HFFc6 (cell line): ENCODE measurements around the gene PDCD4. TPM values are rescaled to one million over a fixed set of nuclear protein-coding genes. Genes with fewer than 3 reads are reported as not detected.
A peak's percentile ranks its signal among the peaks of the same experiment; 100 is the strongest.

Source experiments
- DNase-seq: peaks from one replicate; pipeline ENCODE4 v3.0.0-alpha.2; 2018
- H3K27ac Mint-ChIP-seq: 2 replicates; pipeline ENCODE4 v1.8.0; 2020; ENCODE audit warnings: mild to moderate bottlenecking, mixed read lengths
- H3K27me3 Mint-ChIP-seq: 2 replicates; pipeline ENCODE4 v1.8.0; 2021; ENCODE audit warnings: mild to moderate bottlenecking, moderate library complexity, mixed read lengths; ENCODE audit not compliant: insufficient read depth
- H3K36me3 Mint-ChIP-seq: 2 replicates; pipeline ENCODE4 v1.8.0; 2021; ENCODE audit warnings: low read depth, mixed read lengths
- H3K4me1 Mint-ChIP-seq: 2 replicates; pipeline ENCODE4 v1.8.0; 2020; ENCODE audit warnings: low read depth, mixed read lengths
- H3K4me3 Mint-ChIP-seq: 2 replicates; pipeline ENCODE4 v1.8.0; 2020; ENCODE audit warnings: mild to moderate bottlenecking, moderate library complexity, mixed read lengths
- H3K9me3 Mint-ChIP-seq: 2 replicates; pipeline ENCODE4 v1.8.0; 2020; ENCODE audit warnings: mild to moderate bottlenecking, mixed read lengths
- total RNA-seq, 6 experiments: library from RNA; stranded (reverse); fragmentation: NEBNext Ultra II Directional; extraction: Animal tissue kit (Norgen Biotek cat#: 25700); gene quantifications; 2 replicates in 1 of 6; 3 replicates in 5 of 6; pipeline ENCODE4 v1.2.3, GENCODE V29; 2021
- TF ChIP-seq, protein P1 (sequence below): fragments of 200-600 bp; sonication (generic); IDR thresholded peaks from 2 replicates; pipeline ENCODE4 v1.5.0; 2021; ENCODE audit warnings: antibody characterized with exemption, mild to moderate bottlenecking

The PDCD4 gene
- total RNA-seq, 6 experiments from 2014 or later: 56.0 to 85.6 (median 72.8) TPM

DNA sequence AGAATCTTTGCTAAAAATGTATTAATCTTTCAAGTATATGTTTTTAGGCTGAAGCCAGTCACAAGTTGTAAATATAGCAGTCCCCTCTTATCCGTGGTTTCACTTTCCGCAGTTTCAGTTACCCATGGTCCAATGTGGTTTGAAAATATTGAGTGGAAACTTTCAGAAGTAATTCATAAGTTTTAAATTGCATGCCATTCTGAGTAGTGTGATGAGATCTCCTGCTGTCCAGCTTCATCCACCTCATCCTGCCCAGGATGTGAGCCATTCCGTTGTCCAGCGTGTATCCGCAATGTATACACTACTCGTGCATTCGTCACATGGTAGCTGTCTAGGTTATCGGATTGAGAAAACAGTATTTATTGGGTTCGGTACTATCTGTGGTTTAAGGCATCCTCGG, 12.2 kb downstream of the PDCD4 start:
- no peak for DNase-seq
- no peaks in the 10 kb centered on the region for H3K9me3 Mint-ChIP-seq
- H3K27ac Mint-ChIP-seq: no peak overlapping the region
- no peak overlapping the region for H3K4me3 Mint-ChIP-seq
- TF ChIP-seq, protein P1, sequence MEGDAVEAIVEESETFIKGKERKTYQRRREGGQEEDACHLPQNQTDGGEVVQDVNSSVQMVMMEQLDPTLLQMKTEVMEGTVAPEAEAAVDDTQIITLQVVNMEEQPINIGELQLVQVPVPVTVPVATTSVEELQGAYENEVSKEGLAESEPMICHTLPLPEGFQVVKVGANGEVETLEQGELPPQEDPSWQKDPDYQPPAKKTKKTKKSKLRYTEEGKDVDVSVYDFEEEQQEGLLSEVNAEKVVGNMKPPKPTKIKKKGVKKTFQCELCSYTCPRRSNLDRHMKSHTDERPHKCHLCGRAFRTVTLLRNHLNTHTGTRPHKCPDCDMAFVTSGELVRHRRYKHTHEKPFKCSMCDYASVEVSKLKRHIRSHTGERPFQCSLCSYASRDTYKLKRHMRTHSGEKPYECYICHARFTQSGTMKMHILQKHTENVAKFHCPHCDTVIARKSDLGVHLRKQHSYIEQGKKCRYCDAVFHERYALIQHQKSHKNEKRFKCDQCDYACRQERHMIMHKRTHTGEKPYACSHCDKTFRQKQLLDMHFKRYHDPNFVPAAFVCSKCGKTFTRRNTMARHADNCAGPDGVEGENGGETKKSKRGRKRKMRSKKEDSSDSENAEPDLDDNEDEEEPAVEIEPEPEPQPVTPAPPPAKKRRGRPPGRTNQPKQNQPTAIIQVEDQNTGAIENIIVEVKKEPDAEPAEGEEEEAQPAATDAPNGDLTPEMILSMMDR: no peak
- H3K36me3 Mint-ChIP-seq: peaks cover 19% of the 10 kb centered on the region
- H3K4me1 Mint-ChIP-seq: peaks cover 8% of the 10 kb centered on the region
- H3K27me3 Mint-ChIP-seq: no peaks in the 10 kb centered on the region; the same call in 1 of the 2 replicates

DNA sequence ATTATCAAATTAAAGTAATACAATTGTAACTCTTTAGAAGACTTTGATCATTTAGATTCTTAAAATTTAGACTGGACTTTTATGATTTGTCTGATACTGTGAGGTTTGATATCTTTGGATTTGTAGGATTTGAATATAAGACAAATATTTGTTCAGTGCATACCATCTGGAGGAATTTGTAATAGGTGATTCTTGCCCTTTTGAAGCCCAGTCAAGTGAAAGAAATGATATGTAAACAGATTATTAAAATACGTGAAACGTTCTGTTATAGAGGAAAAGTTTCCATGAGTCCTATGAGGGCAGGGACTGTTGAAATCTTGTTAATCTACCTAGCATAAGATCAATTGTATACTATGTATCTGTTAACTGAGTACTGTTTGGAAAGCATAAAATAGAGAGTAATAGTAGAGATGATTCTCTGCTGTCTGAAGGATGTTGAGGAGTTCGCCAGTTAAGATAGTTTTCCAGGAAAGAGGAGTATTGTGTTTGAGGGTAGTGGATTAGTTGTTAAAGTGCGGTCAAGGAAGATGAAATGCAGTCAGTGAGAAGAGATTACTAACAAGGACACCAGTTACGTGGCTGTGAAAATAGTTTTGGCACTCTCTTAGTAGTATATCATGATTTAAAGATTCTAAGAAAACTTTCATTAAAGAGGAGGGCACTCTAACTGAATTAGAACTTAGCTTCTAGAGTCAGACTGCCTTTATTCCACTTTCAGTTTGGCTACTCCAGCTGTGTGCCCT, 14.4 kb downstream of the PDCD4 start:
- H3K4me1 Mint-ChIP-seq: no peaks in the 10 kb centered on the region
- no peak for DNase-seq
- no peak overlapping the region for H3K27ac Mint-ChIP-seq
- no peaks in the 10 kb centered on the region; the same call in 1 of the 2 replicates for H3K27me3 Mint-ChIP-seq
- H3K36me3 Mint-ChIP-seq: peaks cover 13% of the 10 kb centered on the region
- TF ChIP-seq, protein P1: no peak
- H3K9me3 Mint-ChIP-seq: no peaks in the 10 kb centered on the region
- no peak overlapping the region for H3K4me3 Mint-ChIP-seq

DNA sequence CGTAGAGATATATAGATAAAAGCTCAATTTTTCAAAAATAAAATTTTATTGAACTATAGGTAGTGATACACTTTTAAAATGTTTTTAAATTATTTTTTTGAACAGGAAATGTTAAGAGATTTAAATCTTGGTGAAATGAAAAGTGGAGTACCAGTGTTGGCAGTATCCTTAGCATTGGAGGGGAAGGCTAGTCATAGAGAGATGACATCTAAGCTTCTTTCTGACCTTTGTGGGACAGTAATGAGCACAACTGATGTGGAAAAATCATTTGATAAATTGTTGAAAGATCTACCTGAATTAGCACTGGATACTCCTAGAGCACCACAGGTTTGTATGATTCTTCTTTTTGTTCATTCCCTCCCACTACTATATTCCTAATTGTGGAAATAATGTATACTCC, 15.8 kb downstream of the PDCD4 start:
- peaks cover 10% of the 10 kb centered on the region for H3K4me1 Mint-ChIP-seq
- H3K27me3 Mint-ChIP-seq: no peaks in the 10 kb centered on the region; the same call in 1 of the 2 replicates
- no peak overlapping the region for H3K4me3 Mint-ChIP-seq
- TF ChIP-seq, protein P1: no peak
- H3K27ac Mint-ChIP-seq: no peak overlapping the region
- no peaks in the 10 kb centered on the region for H3K9me3 Mint-ChIP-seq
- peaks cover 8% of the 10 kb centered on the region for H3K36me3 Mint-ChIP-seq
- no peak for DNase-seq

DNA sequence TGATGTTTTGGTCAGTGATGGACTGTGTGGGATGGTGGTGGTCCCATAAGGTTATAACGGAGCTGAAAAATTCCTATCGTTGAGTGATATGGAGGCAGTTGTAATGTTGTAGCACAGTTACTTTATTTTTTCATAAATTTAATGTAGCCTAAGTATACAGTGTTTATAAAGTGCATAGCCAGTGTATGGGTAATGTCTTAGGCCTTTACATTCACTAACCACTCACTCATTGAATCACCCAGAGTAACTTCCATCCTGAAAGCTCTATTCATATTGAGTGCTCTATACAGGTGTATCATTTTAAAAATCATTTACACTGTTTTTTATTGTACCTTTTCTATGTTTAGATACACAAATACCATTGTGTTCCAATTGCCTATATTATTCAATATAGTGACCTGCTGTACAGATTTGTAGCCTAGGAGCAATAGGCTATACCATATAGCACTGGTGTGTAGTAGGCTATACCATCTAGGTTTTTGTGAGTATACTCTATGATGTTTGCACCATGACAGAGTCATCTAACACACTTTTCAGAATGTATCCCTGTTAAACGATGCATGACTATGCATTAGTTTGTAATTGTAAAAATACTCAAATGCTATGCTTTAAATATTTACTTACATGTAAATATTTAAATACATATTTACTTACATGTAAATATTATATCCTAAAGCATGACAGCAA, 21.0 kb downstream of the PDCD4 start:
- no peaks in the 10 kb centered on the region for H3K27me3 Mint-ChIP-seq
- no peak for DNase-seq
- TF ChIP-seq, protein P1: no peak
- peaks cover 18% of the 10 kb centered on the region for H3K4me1 Mint-ChIP-seq
- peaks cover 9% of the 10 kb centered on the region; the same call in 1 of the 2 replicates for H3K36me3 Mint-ChIP-seq
- no peak overlapping the region for H3K4me3 Mint-ChIP-seq
- H3K9me3 Mint-ChIP-seq: no peaks in the 10 kb centered on the region
- H3K27ac Mint-ChIP-seq: no peak overlapping the region

DNA sequence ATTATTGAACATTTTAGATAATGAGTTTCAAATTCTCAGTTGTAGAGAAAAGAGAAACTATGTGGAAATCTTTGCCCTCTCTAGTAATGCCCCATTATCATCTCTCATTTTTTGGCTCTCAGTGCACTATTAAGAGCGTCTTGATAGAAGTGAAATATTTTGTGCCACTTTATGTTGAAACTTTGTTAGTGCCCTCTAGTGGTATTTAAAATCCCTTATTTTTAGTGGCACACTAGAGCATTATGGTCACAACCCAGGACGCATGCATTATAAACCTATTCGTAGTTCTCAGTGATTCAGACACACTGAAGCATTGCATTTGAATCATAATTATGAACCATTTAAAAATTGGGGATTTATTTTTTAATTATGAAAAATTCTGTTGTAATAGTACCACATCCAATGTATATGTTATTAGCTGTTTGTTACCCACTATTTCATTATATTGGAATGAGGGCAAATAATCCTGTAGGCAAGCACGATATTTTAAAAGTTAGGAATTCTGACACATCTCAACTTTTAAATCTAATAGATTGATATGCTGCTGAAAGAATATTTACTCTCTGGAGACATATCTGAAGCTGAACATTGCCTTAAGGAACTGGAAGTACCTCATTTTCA, 21.9 kb downstream of the PDCD4 start:
- no peak overlapping the region for H3K4me3 Mint-ChIP-seq
- peaks cover 14% of the 10 kb centered on the region; the same call in 1 of the 2 replicates for H3K36me3 Mint-ChIP-seq
- no peak overlapping the region for H3K27ac Mint-ChIP-seq
- TF ChIP-seq, protein P1: peak; percentile 84
- DNase-seq: peak; percentile 48
- H3K4me1 Mint-ChIP-seq: peaks cover 27% of the 10 kb centered on the region
- no peaks in the 10 kb centered on the region for H3K9me3 Mint-ChIP-seq
- no peaks in the 10 kb centered on the region for H3K27me3 Mint-ChIP-seq
